Suppressor macrophage treated with lipopolysaccharide for 1 hour (primary cell): ENCODE results near the gene CTU2.

Experiments used
- DNase-seq, 3 donors: peaks; one replicate each; pipeline ENCODE4 v3.0.0-alpha.2; 2020 to 2022

CTU2 gene

DNA sequence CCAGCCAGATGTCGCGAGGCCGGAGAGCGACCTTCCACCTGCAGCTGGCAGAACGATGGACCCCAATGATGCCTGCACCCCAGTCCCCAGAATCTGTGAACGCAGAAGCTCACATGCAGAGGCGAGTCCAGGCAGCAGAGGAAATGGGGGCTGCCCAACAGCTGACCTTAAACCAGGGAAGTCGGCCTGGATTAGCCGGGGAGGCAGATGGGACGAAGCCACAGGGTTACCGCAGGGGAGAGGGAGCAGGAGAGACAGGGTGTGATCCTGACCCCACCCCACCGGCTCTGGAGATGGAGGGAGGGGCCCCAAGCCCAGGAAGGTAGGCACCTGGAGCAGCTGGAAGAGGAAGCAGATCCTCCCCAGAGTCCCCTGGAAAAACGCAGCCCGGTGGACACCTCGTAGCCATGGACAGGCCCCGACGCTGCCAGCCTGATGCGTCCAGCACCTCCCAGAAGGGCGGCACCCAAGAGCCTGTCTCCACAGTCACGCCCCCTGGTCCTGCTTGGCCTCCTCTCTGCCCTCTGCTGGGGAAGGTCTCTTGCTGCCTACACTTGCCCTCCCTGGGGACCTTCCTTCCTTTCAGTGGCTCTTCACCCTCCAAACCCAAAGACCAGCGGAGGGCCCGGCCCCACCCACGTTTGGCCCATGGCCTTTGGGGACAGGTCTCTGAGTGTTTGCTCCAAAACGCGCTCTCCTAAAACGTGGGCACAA lies 41.4 kb downstream of the CTU2 start:
- DNase-seq, result peak; percentile 74 to 81 (median 76)

- DNase-seq, result no peak
These were observed 42.1 kb downstream of the CTU2 start for GRCh38 chr16:88748364-88748763.

DNA sequence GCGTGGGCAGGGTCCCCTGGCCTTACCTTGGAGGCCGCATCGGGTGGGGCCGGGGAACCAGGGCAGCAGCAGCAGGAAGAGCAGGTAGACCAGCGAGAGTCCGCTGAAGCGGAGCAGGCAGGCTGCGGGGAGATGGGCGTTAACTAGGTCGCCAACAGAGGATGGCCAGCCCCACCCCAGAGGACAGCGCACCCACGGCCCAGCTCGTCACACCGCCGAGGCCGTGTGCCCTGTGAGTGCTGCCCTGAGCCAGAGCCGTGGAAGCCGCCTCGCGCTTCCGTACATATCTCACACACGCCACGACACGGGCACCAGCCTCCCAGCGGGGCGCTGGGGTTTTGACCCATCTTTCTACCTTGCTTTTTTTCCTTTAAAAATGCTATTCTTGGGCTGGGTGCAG lies 43.1 kb downstream of the CTU2 start:
- DNase-seq, result no peak

- DNase-seq, result no peak
These were observed 44.6 kb downstream of the CTU2 start for GRCh38 chr16:88750854-88751253.

DNA sequence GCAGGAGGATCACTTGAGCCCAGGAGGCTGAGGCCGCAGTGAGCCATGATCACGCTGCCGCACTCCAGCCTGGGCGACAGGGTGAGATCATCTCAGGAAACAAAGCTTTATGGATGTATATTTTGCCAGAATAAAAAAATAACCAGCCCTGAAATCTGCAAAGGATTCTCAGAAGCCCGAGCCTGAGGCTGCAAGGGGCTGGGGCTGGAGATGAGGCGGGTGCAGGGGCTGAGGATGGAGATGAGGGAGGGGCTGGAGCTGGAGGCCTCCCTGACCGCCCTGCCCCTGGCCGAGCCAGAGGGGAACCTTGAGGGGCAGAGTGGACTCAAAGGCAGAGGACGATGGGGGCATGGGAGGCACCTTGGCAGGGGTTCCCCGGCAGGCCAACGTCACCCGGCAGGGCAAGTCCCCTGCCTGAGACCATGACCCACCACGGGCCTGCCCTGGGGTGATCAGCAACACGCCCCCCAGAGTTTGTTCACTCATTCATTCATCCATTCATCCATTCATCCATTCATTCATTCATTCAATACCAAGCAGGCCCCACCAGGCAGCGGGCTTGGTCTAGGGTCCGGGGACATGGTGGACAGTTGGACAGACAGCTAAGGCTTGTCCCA lies 46.2 kb downstream of the CTU2 start:
- DNase-seq, result no peak

GRCh38 chr16:88753191-88753590 lies 46.9 kb downstream of the CTU2 start:
- DNase-seq, result no peak

DNA sequence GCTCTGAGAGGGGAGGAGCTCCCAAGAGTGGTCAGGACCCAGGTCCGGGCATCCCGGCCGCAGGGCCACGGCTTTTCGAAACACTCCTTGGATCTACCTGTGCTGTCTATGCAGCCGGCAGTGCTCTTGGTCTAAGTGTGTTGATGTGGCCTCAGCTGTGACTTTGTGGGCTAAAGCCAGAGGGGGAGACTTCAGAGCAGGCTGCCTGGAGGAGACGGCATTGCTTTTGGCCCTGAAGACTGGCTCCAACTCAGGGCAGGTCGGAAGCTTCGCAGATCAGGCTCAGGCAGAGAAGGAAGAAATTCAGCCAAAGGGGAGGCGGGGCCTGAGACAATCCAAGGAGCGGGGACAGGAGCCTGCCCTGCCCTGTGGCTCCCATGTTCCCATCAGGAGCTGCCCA lies 47.3 kb downstream of the CTU2 start:
- DNase-seq, result no peak

DNA sequence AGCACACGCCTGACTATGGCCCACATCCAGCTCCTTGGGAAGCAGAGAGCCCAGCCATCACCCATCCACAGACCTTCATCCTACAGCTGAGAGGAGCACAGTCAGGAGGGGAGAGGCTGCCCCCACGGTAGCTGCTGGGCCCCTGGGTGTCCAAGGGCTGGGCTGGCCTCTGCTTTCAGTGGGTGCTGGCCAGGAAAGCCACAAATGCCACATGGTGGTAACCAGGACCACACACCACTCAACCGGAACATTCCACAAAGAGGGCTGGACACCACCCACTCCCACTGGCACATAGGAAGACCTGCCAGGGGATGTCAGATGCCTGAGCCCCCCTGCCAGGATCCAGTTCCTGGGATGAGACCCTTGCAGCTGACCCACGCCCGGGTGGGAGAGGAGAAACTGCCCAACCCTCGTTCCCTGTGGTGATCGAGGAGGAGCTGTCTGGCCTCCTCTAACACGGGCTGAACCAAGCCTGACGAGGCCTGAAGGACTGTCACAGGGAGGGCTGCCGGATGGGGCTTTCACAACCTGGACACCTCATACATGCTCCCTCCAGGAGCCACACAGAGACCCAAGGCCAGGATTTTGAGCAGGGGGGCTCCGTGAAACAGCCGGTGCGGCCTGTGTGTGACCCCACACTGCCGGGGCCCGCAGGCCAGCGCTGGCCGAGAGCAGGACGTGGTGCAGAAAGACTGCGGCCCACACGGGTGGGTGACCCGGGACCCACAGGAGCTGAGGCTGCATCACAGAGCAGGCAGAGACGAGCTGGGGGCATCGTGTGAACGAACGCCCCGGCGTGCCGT lies 48.0 kb downstream of the CTU2 start:
- no peak for DNase-seq

DNA sequence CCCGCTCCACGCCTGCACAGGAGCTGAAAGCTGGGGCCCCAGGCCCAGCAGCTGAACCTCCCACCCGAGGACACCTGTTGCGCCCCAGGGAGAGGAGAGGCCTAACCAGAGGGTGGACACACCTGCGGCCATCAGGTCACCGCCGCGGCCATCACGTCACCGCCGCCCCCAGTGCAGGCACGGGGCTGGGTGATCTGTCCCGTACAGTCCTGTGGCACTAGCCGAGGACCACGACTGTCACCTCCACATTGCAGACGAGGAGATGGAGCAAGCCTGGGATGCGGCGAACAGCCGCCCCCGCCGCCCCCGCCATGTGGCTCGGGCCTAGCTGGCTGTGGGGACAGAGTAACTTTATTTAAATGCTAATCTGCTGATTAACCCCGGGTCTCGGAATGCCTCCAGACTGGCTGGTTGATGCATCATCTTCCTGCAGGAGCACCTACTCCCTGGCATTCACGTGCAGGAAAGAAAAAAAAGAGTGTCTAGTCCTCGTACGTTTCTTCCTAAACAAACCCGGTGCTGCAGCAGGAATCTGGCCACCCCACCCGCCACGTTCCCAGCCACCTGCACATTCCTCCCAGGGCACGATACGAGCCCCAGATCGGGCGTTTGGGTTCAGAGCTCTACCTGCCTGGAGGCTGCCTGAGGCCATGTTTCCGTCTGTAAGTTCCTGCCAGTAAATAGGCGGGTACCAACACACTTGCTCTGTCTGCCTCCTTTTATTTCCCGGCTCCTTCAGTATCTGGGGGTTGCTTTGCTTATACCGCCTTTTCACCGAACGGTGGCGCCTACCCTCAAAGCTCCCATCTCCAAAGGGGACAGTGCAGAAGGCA lies 48.8 kb downstream of the CTU2 start:
- peak in 1 of 3 donors; percentile 47 for DNase-seq

- DNase-seq, result no peak
These were observed 49.6 kb downstream of the CTU2 start for GRCh38 chr16:88755745-88756443.

- no peak for DNase-seq
These were observed 52.1 kb downstream of the CTU2 start for GRCh38 chr16:88758227-88758943.

- DNase-seq, result no peak
These were observed 52.6 kb downstream of the CTU2 start for GRCh38 chr16:88758944-88759244.

DNA sequence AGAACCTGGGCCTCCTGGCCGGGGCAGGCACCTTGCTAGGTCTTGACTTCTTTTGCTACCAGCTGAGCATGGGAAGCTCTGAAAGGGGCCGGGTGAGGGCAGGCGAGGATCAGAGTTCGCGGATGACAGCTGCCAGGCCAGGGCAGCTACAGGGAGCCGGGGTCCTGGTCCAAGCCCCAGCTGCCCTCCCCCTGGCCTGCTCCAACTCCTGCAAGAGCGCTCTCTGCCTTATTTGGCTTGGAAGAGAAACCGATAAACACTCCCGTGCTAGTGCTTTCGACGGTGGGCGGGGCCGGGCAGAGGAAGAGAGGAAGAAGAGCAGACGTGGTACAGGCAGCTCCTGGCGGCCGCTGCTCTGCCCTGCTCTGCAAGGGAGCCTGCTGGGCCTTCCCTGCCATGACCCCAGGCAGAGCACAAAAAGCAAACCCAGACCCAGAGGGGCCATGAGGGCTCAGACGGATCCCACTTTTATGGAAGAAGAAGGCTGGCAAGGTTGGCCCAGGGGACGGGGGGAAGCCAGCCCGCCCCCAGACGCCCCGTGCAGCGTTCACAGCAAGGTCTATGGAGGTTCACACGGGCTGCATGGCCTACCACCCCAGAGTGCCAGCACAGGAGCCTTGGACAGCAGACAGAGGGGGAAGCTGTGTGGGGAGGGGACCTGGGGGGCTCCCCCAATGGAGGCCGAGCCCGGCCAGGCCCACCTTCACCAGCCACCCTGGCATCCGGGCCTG lies 53.1 kb downstream of the CTU2 start:
- peak in 1 of 3 donors; percentile 45 for DNase-seq

DNA sequence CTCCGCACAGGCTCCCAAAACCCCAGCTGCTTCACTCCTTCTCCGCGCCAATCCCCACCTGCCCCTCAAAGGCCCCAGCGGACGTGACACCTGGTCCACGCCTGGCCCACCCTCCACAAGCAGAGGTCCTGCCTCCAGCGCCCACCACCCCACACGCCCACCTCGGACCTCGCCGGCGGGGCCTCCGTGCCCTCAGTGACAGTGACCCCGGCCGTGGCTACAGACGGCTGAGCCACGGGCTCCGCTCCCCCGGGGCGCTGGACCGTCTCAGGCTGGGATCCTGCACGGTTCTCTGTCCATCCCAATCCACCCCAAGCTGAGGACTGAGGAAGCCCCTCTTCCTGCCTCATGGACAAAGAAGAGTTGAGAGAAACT lies 53.7 kb downstream of the CTU2 start:
- no peak for DNase-seq

DNA sequence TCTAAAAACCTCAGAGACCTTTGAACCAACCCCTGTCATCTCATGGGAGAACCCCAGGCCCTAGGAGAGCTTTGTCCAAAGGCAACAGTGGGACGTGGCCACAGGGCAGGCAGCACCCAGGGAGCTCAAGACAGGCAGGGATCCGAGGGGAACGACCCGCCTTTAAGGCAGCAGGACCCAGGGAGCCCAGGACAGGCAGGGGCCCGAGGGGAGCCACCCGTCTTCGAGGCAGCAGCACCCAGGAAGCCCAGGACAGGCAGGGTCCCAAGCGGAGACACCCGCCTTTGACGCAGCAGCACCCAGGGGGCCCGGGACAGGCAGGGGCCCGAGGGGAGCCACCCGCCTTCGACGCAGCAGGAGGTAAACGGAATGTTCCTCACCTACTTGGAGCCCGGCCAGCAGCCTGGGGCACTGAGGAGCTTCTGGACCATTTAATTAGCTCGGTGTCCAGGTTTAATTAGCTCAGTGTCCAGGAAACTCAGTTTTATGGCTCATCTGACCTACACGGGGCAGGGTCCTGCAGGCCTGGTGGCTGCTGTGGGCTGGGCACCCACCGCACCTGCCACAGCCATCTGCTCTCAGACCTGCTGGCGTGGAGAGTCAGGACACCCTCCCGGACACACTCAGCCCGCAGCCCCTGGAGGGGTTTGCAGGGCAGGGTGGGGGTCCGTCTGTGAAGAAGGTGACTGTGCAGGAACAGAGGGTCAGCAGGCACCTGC lies 54.3 kb downstream of the CTU2 start:
- DNase-seq, result no peak

DNA sequence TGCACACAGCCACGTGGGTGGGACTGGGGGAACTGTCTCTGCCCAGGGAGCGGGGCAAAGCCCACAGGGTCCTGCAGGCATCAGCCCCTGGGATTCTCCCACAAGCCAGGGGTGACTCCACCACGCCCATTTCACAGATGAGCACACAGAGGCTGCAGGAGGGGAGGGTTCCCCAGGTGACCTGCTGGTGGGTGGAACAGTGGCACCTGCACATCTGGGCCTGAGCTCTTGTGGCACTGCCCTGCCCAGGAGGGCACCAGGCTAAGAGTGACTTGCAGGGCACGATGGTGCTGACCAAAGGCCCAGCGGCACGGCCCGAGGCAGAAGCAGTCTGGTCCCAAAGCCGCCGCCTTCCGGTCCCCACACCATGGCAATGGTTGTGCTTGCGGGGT lies 54.8 kb downstream of the CTU2 start:
- DNase-seq, result no peak

DNA sequence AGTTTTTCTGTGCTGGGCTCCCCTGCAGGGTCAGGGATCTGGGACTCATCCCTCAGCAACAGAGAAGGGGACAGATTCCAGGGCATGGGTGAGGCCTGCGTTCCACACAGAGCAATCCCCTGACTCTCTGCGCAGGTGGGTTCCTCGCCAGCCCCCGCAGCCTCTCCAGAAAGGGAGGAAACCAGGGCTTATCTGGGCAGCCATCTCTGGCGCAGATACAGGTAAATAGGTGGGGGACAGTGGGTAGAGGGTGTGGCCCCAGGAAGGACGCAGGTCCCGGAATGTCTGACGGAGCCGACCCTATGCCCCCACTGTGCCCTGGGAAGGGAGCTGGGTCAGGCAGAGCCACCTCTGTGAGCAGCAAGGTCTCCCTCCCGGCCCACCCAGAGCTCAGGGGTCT lies 55.5 kb downstream of the CTU2 start:
- DNase-seq, result no peak

GRCh38 chr16:88762258-88762870 lies 56.1 kb downstream of the CTU2 start:
- DNase-seq, result no peak

GRCh38 chr16:88762941-88763340 lies 56.6 kb downstream of the CTU2 start:
- no peak for DNase-seq

- DNase-seq, result no peak
These were observed 57.3 kb downstream of the CTU2 start for GRCh38 chr16:88763502-88764053.
